Kidney epithelial cell (primary cell): ENCODE measurements around the gene KLHL41. TPM values are rescaled to one million over a fixed set of nuclear protein-coding genes. Genes with fewer than 3 reads are reported as not detected.
"Not testable (repeated sequence)": the region's sequence is repeated elsewhere in the genome, so short reads cannot be mapped to it uniquely, and the experiment has no call there.

Source experiments
- DNase-seq: peaks from one replicate; pipeline ENCODE4 v3.0.0-alpha.2; 2010; ENCODE audit warnings: low read depth
- H3K27me3 ChIP-seq: 2 replicates; pipeline ENCODE4 v1.6.0; 2011; ENCODE audit warnings: low read length; ENCODE audit not compliant: control insufficient read depth, insufficient read depth
- H3K36me3 ChIP-seq: 2 replicates; pipeline ENCODE4 v1.5.1; 2011; ENCODE audit warnings: low read length; ENCODE audit not compliant: control insufficient read depth, insufficient read depth
- H3K4me3 ChIP-seq: 2 replicates; pipeline ENCODE4 v1.5.1; 2011; ENCODE audit warnings: low read depth, mild to moderate bottlenecking, control low read depth, low read length
- total RNA-seq: library from RNA; depleted of rRNA; stranded (reverse); fragments of >200 nt; gene quantifications from 2 replicates; pipeline ENCODE4 v1.2.3, GENCODE V29; 2015
- TF ChIP-seq, protein P1 (sequence below): IDR thresholded peaks from 2 replicates; pipeline ENCODE4 v1.5.1; 2011; ENCODE audit warnings: mild to moderate bottlenecking, moderate library complexity, low read length, control low read depth, inconsistent platforms; ENCODE audit not compliant: insufficient read depth, poor library complexity, severe bottlenecking

The KLHL41 gene
- total RNA-seq, 1 donor from 2014 or later: 0.29 TPM

DNA sequence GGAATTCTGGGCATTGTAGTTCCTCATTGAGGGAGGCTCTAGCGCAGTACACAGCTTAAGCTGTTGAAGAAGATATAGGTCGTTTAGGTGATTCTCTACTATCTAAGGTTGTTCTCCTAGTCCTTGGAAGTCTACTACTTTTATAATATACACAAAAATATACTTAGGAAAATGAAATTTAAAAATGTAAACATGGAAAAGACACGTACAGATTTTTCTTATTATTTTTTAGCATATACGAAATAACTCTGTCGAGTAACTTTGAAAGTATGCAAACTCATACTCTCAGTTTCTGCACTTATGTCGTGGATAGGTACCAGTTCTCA, 64.4 kb downstream of the KLHL41 start:
- no peaks in the 10 kb centered on the region for H3K27me3 ChIP-seq
- no peaks in the 10 kb centered on the region for H3K36me3 ChIP-seq
- peak overlapping the region; percentile 78 for H3K4me3 ChIP-seq
- TF ChIP-seq, protein P1, sequence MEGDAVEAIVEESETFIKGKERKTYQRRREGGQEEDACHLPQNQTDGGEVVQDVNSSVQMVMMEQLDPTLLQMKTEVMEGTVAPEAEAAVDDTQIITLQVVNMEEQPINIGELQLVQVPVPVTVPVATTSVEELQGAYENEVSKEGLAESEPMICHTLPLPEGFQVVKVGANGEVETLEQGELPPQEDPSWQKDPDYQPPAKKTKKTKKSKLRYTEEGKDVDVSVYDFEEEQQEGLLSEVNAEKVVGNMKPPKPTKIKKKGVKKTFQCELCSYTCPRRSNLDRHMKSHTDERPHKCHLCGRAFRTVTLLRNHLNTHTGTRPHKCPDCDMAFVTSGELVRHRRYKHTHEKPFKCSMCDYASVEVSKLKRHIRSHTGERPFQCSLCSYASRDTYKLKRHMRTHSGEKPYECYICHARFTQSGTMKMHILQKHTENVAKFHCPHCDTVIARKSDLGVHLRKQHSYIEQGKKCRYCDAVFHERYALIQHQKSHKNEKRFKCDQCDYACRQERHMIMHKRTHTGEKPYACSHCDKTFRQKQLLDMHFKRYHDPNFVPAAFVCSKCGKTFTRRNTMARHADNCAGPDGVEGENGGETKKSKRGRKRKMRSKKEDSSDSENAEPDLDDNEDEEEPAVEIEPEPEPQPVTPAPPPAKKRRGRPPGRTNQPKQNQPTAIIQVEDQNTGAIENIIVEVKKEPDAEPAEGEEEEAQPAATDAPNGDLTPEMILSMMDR: no peak
- no peak for DNase-seq

DNA sequence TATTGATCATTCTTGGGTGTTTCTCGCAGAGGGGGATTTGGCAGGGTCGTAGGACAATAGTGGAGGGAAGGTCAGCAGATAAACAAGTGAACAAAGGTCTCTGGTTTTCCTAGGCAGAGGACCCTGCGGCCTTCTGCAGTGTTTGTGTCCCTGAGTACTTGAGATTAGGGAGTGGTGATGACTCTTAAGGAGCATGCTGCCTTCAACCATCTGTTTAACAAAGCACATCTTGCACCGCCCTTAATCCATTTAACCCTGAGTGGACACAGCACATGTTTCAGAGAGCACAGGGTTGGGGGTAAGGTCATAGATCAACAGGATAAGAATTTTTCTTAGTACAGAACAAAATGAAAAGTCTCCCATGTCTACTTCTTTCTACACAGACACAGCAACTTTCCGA, 65.0 kb downstream of the KLHL41 start:
- DNase-seq, H3K36me3 ChIP-seq, H3K4me3 ChIP-seq, H3K27me3 ChIP-seq: not testable (repeated sequence)

DNA sequence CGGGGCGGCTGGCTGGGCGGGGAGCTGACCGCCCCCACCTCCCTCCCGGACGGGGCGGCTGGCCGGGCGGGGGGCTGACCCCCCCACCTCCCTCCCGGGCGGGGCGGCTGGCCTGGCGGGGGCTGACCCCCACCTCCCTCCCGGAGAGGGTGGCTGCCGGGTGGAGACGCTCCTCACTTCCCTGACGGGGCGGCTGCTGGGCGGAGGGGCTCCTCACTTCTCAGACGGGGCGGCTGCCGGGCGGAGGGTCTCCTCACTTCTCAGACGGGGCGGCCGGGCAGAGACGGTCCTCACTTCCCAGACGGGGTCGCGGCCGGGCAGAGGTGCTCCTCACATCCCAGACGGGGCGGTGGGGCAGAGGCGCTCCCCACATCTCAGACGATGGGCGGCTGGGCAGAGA, 65.8 kb downstream of the KLHL41 start:
- H3K4me3 ChIP-seq, H3K36me3 ChIP-seq, DNase-seq, H3K27me3 ChIP-seq: not testable (repeated sequence)

Other genes with a start within 250 kb of the KLHL41 start
- 0.21 and 1.4 TPM in 2 replicates for gene LRP2, start 147.2 kb upstream of the KLHL41 start, total RNA-seq
- 7.3 and 8.7 TPM in 2 replicates for gene BBS5, start 30.2 kb upstream of the KLHL41 start, total RNA-seq
- 13.3 and 15.5 TPM in 2 replicates for gene FASTKD1, start 64.2 kb downstream of the KLHL41 start, total RNA-seq
- 15.3 and 24.7 TPM in 2 replicates for gene PPIG, start 74.6 kb downstream of the KLHL41 start, total RNA-seq
- gene CFAP210, start 184.7 kb downstream of the KLHL41 start, total RNA-seq: 0.33 TPM in 1 of 2 replicates, not detected in the other
- 3.3 and 5.8 TPM in 2 replicates for gene PHOSPHO2, start 184.8 kb downstream of the KLHL41 start, total RNA-seq
- gene KLHL23, start 224.1 kb downstream of the KLHL41 start, total RNA-seq: 19.2 and 21.2 TPM in 2 replicates